Measurements from ENCODE around the gene POGZ. TPM values are rescaled to one million over a fixed set of nuclear protein-coding genes. Genes with fewer than 3 reads are reported as not detected.

Gene POGZ
- total RNA-seq, 1 experiment from 2014 or later, result 76.0 TPM

DNA sequence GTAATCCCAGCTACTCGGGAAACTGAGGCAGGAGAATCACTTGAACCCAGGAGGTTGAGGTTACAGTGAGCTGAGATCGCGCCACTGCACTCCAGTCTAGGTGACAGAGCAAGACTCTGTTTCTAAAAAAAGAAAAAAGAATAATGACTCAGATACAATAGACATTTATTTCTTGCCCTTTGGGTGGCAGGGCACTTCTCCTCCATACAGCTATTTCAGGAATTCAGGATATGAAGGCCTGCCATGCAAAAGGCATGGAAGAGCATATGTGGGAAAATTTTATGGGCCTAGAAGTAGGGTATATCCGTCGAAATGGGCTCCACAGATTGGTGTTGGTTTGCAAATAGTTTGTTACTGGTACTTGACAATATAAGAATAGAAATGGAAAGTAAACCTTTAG is 20.2 kb upstream of the POGZ start:
- in situ Hi-C loops (cut with HindIII; ENCODE audit: low pct_unique_long_range_greater_than_20kb, low sequenced_read_pairs), result no loop called here
- Histone ChIP-seq H3K36me3 (ENCODE audit: control insufficient read depth, insufficient read depth, low read length) (no peaks in the 10 kb centered on the region), H3K27ac (ENCODE audit: low read length) (no peak overlapping the region), H3K4me3 (ENCODE audit: low read depth in 2 of 2, low read length in 2 of 2) (no peak overlapping the region), H3K9me3 (ENCODE audit: control insufficient read depth, insufficient read depth, low read depth, low read length) (0 out of 2 replicates have a peak, but pooled peaks cover 5% of the 10 kb centered on the region), H3K27me3 (ENCODE audit: control insufficient read depth, insufficient read depth, low read length) (no peaks in the 10 kb centered on the region), H3K4me1 (ENCODE audit: control insufficient read depth, insufficient read depth, low read length) (no peaks in the 10 kb centered on the region)
- ATAC-seq, result no peak
- TF ChIP-seq, protein P1, sequence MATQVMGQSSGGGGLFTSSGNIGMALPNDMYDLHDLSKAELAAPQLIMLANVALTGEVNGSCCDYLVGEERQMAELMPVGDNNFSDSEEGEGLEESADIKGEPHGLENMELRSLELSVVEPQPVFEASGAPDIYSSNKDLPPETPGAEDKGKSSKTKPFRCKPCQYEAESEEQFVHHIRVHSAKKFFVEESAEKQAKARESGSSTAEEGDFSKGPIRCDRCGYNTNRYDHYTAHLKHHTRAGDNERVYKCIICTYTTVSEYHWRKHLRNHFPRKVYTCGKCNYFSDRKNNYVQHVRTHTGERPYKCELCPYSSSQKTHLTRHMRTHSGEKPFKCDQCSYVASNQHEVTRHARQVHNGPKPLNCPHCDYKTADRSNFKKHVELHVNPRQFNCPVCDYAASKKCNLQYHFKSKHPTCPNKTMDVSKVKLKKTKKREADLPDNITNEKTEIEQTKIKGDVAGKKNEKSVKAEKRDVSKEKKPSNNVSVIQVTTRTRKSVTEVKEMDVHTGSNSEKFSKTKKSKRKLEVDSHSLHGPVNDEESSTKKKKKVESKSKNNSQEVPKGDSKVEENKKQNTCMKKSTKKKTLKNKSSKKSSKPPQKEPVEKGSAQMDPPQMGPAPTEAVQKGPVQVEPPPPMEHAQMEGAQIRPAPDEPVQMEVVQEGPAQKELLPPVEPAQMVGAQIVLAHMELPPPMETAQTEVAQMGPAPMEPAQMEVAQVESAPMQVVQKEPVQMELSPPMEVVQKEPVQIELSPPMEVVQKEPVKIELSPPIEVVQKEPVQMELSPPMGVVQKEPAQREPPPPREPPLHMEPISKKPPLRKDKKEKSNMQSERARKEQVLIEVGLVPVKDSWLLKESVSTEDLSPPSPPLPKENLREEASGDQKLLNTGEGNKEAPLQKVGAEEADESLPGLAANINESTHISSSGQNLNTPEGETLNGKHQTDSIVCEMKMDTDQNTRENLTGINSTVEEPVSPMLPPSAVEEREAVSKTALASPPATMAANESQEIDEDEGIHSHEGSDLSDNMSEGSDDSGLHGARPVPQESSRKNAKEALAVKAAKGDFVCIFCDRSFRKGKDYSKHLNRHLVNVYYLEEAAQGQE (IDR thresholded peaks at IDR 0.05; ENCODE audit: insufficient read depth in 1 of 2, low read depth in 2 of 2, low read length in 1 of 2), result no peak
- TF ChIP-seq POLR2AphosphoS5 (IDR thresholded peaks at IDR 0.05; ENCODE audit: low read depth, low read length) (no peak), TCF7L2 (IDR thresholded peaks at IDR 0.05; ENCODE audit: low read depth, low read length) (no peak), SIN3A (IDR thresholded peaks at IDR 0.05; ENCODE audit: borderline replicate concordance, insufficient read depth, low read depth, low read length) (no peak)
- TF ChIP-seq, protein P2, sequence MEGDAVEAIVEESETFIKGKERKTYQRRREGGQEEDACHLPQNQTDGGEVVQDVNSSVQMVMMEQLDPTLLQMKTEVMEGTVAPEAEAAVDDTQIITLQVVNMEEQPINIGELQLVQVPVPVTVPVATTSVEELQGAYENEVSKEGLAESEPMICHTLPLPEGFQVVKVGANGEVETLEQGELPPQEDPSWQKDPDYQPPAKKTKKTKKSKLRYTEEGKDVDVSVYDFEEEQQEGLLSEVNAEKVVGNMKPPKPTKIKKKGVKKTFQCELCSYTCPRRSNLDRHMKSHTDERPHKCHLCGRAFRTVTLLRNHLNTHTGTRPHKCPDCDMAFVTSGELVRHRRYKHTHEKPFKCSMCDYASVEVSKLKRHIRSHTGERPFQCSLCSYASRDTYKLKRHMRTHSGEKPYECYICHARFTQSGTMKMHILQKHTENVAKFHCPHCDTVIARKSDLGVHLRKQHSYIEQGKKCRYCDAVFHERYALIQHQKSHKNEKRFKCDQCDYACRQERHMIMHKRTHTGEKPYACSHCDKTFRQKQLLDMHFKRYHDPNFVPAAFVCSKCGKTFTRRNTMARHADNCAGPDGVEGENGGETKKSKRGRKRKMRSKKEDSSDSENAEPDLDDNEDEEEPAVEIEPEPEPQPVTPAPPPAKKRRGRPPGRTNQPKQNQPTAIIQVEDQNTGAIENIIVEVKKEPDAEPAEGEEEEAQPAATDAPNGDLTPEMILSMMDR (IDR thresholded peaks at IDR 0.05), result no peak
- intact Hi-C loops (cut with micrococcal nuclease; ENCODE audit: unreplicated experiment), result no loop called here
- no TSS peak for BruUV-seq (replicated peaks)
- ChIA-PET CTCF (interaction anchor here (0.6 kb wide), 1 partner anchor 81 kb away, joined by 3 read pairs; no protein-coding TSS in a partner anchor), POLR2A (no interaction called here)
- no peak for DNase-seq (ENCODE audit: low read depth, low spot score)

DNA sequence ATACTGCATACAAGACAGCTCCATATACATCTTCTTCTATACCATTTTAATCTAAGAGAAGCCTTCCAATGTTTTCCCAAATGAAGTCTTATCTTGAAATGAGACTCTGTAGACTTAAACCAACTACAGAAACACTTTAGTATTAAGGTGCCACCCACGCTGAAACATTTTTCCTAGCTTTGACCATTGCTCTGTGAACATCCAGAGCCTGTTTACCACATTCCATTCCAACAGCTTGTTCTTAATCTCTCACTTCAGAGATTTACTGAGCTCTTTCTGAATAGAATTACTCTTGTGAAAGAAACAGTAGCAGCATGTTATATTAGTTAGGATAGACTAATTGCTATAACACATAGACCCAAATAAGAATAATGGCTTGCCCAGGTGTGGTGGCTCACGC is 19.6 kb upstream of the POGZ start:
- peaks cover under 1% of the 10 kb centered on the region for H3K4me1 ChIP-seq (ENCODE audit: control insufficient read depth, insufficient read depth, low read length)
- intact Hi-C loops (cut with micrococcal nuclease; ENCODE audit: unreplicated experiment), result no loop called here
- H3K36me3 ChIP-seq (ENCODE audit: control insufficient read depth, insufficient read depth, low read length), result no peaks in the 10 kb centered on the region
- POLR2A ChIA-PET, result no interaction called here
- in situ Hi-C loops (cut with HindIII; ENCODE audit: low pct_unique_long_range_greater_than_20kb, low sequenced_read_pairs), result no loop called here
- H3K4me3 ChIP-seq (ENCODE audit: low read depth in 2 of 2, low read length in 2 of 2), result no peak overlapping the region
- BruUV-seq (replicated peaks), result no TSS peak
- H3K27ac ChIP-seq (ENCODE audit: low read length), result no peak overlapping the region
- no peaks in the 10 kb centered on the region for H3K27me3 ChIP-seq (ENCODE audit: control insufficient read depth, insufficient read depth, low read length)
- TF ChIP-seq TCF7L2 (IDR thresholded peaks at IDR 0.05; ENCODE audit: low read depth, low read length) (no peak), POLR2AphosphoS5 (IDR thresholded peaks at IDR 0.05; ENCODE audit: low read depth, low read length) (no peak), SIN3A (IDR thresholded peaks at IDR 0.05; ENCODE audit: borderline replicate concordance, insufficient read depth, low read depth, low read length) (no peak)
- TF ChIP-seq, protein P2 (IDR thresholded peaks at IDR 0.05), result no peak
- TF ChIP-seq, protein P1 (IDR thresholded peaks at IDR 0.05; ENCODE audit: insufficient read depth in 1 of 2, low read depth in 2 of 2, low read length in 1 of 2), result no peak
- no peak for DNase-seq (ENCODE audit: low read depth, low spot score)
- CTCF ChIA-PET, result interaction anchor here (0.6 kb wide), 1 partner anchor 80 kb away, joined by 3 read pairs; no protein-coding TSS in a partner anchor
- ATAC-seq, result no peak
- 0 out of 2 replicates have a peak, but pooled peaks cover 5% of the 10 kb centered on the region for H3K9me3 ChIP-seq (ENCODE audit: control insufficient read depth, insufficient read depth, low read depth, low read length)
